Raji (cell line): ENCODE data around the gene VSTM2L.

Experiments used
- POLR2A ChIP-seq: IDR thresholded peaks from 2 replicates; pipeline ENCODE4 v1.6.1; 2011; ENCODE audit warnings: low read depth, low read length, control low read depth; ENCODE audit not compliant: insufficient read depth

The VSTM2L gene

DNA sequence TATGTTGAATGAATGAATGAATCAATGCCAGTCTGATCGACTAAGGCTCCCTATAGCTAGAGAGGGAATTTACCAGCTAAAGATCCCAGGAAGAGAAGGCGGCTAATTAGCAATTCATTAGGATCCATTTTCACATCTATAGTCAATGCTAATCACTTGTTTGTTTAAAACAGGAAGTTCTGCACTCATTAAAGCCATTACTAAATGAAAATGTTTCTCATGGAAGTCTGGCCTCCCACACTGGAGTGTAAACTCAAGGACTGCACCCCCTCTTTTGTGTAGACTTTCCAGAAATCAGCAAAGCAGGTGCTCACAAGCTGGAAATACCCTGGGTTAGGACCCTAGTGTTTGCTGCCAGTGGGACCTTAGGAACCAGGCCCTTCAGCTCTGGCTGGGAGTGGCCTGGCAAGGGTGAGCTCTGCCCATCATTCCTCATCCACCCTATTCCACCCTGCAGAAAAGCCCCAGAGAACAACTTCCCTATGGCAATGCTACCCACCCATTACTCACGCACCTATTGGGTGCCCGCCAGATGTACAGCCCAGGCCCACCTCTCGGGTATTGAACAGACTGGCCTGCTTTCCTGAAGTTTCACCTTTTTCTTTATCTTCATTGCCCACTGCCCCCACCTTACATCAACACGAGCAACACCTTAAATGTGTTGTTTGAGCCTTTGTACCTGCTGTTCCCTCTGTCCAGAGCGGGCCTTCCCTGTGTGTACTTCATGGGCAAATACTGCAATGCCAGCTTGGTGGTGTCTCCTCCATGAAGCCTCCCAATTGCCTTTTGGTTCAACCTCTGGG lies 69.5 kb downstream of the VSTM2L start:
- TF ChIP-seq POLR2A: no peak

DNA sequence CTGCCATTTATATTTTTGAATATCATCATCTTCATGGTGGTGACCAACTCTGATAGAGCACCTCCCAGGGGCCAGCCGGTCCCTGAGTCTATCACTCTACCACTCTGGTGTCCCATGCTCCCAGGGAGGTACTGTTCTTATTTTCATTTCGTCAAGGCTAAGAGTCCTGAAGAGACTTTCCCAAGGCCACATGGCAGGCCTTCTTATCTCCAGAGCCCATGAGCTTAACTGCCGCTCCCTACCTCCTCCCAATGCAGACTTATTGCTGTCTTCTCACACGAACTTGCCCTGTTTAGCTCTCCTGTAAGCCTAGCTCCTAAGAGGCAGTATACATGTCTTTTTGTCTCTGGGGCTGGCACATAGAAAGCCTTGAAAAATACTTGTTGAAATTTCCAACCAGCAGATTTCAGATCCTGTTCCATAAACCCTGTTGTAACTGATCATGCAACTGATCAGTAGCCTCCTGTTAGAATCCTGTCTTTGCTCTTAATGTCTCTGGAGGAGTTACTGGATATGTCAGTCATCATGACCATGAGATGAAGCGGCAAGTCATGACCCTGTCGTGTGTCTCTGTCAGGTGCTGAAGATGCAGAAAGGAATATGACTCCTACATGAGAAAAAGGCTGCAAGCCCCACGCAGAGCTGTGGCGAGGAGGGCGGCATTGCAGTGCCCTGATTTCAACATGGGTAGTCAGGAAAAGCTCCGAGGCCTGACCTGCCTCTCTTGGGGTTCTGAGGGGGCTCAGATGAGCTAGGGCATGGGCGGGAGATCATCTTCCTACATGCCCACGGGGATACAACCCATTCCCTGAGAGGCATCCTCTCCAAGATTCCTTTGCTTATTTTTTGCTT lies 70.4 kb downstream of the VSTM2L start:
- TF ChIP-seq POLR2A: no peak

DNA sequence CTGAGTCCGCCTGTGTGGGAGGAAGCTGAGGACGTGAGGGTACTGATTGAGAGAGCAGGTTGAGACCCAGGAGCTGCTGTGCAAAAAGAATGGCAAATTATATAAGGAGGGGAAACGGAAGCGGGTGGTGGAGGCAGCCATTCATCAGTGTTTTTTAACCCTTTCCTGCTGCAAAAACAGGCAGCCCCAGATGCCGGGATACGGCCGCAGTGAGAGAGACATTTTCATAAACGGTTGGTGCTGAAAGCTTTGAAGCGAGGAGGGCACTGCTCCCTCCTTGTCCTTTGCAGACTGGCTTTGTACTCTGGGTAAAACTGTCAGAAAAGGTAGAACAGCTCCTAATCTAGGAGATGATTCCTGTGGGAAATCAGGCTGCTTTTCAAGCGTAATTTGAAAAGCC lies 74.0 kb downstream of the VSTM2L start:
- TF ChIP-seq POLR2A: no peak

DNA sequence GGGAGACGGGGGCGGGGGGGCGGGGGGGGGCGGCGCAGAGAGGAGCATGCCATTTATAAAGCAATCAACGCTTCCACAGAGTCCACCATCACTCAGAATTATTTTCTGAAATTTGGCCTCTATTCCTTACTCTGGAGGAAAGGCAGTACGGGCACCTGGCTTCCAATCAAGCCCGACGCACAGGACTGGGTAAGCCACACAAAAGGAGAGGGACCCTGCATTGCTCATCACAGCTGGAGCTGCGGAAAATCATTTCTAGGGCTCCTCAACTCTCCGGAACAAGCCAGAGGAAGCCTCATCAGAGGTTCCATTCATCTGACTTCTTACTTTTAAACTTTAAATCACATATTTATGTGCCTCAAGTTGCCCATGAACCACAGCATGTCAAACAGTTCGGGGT lies 74.4 kb downstream of the VSTM2L start:
- no peak for TF ChIP-seq POLR2A

DNA sequence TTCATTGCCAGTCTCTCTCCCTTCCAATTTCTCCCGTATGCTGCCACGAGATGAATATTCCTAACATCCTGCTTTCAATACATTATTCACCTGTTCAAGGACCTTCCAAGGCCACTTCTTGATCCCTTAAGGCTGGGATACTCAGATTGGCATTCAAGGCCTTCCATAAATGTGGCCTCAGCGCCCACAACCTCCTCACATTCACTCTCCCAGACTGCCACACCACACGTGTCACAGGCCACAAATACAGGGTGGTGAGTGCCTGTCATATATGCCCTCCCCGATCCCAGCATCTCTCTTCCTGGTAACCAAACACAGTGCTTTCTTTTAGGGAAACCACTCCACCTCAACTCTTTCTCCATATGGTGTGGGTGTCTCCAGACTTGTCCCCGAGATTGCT lies 74.9 kb downstream of the VSTM2L start:
- no peak for TF ChIP-seq POLR2A

DNA sequence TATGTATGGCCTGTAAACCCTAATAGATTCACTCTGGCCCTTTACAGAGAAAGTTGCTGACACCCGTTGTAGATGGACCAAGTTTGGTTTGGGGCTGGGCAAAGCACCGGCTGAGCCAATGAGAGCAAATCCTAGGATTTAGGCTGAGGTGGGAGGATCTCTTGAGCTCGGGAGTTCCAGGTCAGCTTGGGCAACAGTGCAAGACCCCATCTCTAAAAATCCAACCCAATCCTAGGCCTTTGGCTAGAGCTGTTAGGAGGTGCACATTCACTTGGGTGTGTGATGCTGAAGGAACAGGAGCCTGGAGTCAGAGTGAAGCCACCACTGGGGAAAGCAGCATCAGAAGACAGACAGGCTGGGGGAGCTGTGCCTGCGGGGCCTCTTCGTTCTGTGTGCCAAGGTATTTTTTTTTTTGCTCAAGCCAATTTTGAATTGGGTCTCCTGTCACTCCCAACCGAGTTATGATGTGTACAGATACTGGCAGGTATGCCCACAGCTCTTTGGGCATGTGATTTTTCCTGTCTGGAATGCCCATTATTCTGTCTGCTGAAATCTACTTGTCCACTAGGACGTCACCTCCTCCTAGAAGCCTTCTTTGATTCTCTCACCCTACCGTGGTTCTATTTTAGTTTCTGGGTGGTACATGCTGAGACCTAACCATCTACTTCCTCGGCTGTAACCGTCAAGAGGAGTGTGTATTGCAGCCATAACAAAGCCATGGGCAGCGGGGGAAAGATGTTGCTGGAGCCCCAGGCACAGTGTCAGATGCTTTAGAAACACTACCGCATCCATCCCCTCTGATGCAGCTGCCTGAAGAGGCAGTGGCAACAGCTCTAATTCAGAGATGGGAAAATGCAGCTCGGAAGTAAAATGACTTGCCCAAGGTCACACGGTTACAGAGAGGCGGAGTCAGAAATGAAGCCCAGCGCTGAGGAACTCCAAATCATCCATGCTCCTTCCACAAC lies 76.4 kb downstream of the VSTM2L start:
- no peak for TF ChIP-seq POLR2A

DNA sequence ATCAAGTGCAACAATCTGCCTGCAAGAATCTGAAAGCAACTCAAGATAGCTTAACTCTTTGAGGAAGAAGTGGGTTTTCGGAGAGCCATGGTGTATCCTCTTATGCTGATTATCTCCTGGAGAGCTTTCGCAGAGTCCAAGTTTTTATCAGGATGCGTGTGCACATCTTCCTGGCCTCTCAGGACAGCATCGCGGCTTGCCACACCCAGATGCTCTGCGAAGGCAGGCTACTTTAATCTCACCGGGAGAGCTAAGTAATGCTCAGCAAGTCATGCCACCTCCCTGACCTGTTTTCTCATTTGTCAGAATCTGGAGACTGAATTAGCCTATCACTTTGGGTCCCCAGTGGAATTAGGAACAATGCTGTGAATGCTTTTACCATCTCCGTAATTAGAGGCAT lies 77.5 kb downstream of the VSTM2L start:
- no peak for TF ChIP-seq POLR2A

DNA sequence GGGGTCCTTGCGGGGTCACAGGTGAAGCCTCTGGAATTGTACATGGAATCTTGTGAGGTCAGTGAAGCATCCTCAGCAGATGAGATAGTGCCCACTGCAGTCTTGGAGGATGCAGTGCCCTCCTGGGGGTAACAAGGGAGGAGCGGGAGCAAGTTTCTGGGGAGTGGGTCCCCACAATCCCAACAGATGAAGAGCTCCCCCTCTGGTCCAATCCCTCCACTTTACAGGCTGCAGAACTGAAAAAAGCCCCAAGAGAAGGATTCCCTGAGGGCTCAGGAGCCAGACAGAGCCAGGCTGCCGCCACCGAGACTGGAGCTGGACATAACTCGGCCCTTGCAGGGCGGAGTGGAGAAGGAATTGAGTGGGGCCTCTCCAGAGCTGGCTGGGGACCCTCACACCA lies 77.9 kb downstream of the VSTM2L start:
- no peak for TF ChIP-seq POLR2A

DNA sequence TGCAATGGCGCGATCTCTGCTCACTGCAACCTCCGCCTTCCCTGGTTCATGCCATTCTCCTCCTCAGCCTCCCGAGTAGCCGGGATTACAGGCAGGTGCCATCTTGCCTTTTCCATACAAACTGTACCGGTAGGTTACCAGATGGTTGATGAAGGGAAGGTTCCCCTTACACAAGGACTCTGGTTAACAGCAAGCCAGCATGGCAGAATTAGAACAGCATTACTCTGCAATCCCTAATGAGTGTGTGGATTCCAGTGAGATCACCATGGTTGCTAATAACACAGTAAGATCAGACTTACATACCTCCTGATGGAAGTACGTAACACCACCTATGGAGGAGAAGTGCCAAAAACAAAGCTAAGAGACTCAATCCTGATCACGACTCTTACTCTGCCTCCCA lies 78.6 kb downstream of the VSTM2L start:
- no peak for TF ChIP-seq POLR2A

DNA sequence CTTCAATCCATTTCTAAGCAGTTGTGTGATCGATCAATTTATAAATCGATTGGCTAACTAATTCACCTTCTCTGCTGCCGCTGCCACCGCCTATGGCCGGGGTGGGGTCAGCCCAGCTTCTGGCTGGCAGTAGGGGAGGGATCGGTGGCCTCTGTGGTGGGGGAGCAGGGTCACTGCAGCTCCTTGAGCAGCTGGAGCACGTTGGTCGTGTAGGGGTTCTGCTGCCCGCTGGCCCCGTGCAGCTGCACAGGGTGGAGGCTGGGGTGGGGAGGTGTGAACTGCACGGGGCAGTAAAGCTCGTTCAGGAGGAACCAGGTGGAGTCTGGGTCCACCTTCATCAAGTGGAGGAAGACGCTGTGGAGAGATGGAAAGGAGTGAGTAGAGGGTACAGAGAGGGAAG lies 80.4 kb downstream of the VSTM2L start:
- no peak for TF ChIP-seq POLR2A

DNA sequence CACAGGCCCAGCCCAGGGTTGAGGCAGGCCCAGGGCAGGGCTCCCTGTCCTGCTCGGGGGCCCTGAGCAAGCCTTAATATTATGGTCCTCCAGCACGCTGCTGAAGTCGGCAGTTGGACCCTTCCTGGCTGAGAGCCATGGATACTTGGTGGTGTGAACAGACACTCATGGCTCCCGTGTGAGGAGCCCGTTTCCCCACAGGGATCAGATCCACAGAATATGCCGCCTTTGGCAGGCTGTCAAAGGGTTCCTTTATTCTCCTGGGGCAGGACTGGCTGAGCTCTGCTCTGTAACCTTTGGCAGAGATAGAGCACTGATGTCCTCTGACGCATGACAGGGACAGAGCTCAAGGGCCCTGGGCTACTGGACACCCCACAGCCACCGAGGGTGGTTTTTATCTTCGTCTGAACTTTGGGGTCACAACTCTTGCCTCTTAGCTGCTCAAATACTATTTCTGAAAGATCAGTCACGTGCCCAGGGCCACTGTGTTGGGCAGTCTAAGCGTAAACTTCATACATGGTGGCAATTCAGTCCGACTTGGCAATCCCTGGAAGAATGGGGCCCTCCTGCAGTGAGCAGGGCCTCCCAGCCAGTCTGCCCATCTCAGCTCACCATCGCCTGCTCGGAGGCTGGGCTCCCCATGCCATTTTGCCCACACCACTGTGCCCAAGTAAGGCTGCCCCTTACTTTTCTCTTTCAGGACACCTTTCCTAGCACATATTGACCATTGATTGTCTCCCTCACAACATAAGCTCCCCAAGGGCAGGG lies 81.3 kb downstream of the VSTM2L start:
- no peak for TF ChIP-seq POLR2A

DNA sequence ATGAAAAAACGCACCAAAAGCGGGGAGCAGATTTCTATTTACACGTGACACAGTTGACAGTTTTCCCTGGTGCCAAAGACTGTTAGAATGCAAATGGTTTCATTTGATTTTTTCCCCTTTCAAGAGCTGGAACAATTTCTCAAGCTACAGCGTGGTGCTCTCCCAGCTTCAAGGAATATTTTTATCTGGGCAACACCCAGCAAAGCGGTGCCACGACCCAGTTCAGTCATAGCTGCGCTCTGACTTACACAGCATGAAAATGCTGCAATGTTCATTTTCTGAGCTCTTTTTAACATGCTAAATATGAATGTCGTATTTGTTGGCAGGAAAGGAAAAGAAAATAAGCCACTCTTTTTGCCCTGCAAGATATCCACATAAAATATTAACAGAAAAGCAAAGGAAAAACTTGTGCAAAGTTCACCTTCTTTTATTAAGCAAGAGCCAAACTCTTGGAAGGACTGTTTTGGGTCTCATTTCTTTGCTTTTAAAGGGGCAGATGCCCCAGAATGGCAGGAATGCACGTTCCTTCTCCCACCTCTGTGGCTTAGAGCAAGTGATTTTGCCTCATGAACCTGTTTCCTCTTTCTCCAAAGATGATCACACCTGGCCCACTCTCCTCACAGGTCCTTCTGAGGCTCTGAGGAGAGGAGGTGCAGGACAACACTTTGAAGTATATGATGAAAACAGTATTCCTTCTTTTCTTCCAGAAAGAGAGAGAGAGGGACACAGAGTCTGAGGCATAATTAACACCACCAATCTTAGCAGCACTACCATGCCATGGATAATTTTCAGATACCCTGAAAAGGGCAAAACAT lies 83.3 kb downstream of the VSTM2L start:
- no peak for TF ChIP-seq POLR2A

DNA sequence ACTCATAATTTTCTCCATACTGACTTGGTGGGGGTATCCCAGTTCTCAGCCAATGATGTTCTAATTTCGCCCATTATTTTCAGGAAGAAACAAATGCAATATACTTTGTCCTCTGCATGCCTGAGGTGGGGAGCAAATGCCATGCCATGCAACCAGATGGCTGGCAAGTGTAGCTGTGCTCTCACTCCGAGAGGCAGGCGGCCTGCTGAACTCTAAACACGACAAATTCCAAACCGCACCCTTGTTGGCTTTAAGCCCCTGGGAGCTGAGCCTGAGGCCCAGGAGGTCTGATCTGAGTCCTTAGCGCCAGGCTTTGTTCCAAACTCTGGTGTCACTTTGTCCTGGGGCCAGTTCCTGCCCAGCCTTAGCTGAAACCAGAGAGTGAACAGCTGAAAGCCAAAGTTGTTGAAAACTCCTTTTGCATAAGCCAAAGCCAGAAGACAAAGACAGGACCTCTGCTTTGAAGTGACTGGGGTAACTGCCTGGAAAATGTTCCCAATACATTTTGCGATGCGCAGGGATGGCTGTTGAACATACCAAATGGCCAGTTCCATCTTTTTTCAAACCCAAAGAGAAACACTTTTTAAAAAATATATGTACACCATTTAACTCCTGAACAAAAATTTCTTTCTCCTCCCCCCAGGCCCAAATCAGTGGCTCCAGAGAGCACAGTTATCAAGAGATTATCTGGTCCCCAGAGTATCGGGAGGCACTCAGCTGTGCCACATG lies 84.1 kb downstream of the VSTM2L start:
- no peak for TF ChIP-seq POLR2A
